HG03139 (cell line): Measurements from ENCODE around the gene CABP4.

ENCODE experiments used
- ATAC-seq: cut with Tn5 transposase; IDR thresholded peaks from one replicate; pipeline ENCODE4 v1.9.1; 2021; ENCODE audit not compliant: unreplicated experiment

Gene CABP4

DNA sequence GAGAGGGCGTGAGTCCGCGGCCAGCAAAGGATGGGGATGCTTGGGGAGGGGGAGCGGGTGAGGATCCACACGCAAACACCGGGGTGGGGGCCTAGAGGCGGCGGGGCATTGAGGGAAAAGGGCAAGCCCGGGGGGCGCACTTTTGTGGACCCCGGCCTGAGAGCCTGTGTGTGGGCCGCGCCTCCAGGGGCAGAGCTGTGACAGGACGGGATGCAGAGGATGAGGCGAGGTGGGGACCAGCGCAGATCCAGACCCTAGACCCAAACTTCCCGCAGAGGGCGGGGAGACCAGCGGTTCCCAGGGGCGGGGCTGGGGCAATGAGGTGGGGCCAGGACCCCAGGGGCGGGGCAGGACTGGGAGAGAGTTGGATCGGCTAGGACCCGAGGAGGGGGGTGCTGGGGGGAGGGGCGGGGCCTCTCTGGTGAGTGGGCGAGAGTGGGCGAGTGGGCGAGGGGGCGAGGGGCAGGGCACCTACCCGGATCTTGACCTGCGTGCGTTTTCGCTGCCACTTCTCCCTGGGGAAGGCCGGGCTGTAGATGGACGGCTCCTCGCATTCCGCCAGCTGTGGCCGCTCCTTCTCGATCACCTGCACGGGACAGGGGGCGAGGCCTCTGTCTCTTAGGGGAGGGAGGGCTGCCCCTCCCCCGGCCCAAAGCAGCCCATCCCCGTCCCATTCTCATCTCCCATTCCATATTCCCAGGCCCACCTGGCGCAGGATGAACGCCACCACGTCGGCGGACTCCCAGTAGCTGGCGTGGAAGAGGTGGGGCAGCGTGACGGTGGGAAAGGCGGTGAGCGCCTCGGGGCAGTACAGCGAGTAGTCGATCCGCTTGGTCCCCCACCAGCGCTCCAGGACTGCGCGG, 39.4 kb downstream of the CABP4 start:
- no peak for ATAC-seq

DNA sequence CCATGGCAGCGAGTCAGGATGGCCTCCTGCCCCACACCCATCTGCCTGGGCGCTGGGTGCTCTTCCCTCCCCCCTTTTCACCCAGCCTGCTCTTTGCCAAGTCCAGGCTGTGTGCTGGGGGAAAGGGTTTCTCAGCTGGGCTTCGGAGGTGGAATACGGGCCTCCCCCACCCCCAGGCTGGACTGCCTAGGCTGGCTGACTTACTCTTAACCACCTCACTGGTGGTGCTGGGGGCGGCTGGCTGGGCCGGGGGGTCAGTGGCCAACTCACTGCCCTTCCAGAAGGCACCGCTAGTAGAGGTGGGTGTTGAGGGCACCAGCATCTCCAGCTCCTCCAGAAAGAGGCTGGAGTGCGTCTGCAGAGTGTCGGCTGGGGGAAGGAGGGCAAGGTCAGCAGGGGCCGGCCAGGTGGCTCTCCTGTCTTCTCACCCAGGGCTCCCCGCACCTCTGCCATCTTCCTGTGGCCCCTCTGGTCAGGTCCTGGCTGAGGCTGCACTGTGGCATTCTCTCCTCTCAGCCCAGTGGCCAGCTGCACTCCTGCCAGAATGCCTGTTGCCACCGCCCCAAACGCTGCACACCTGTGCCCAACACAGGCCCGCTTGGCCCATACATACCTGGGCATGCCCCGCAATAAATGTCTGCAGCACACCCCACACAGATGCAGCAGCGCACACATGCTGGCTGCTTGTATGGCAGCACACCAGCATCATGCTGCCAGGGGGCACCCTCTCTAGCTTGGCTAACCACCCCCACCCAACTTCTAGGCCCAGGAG, 40.3 kb downstream of the CABP4 start:
- no peak for ATAC-seq

DNA sequence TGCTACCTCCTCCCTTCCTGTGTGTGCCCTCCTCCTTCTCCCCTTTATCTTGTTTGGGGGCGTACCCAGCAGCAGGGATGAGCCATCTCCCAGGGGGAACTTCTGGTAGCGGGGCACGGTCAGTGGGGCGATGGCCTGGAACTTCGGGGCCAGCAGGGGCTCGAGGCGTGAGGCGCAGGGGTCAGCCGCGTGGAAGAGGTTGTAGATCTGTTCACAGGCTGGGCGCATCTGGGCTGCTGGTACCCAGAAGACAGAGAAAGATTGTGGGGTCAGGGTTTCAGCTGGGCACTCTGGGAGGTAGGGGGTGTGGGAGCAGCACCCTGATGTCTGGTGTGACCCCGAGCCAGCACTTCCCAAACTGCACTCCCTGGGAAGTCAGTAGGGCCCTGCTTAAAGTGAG, 41.0 kb downstream of the CABP4 start:
- ATAC-seq: no peak

DNA sequence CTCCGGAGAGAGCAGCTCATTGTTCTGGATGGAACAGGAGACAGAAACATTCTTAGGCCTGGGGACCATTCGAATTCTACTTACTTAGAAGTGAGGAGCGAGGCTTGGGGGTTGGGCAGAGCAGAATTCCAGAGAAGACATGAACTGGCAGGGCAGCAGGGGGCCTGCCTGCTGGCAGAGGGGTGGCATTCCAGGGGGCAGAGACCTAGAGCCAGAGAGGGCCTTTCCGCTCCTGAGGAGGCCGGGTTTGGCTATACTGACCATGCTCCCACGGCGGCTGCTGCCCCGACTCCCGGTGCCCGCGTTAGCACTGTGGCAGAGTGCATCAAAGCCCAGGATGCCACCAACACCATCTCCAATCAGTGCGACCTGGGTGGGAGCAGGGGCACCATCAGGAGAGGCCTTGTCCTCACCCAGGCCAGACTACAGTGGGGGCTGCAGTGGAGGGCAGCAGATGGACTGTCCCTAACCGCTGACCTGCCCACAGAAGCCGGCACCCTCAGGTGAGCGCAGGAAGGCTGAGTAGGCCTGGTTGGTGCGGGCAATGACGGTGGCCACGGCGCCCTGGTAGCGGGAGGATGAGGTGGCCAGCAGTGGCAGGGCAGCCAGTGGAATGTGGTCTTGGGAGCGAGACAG, 42.6 kb downstream of the CABP4 start:
- ATAC-seq: no peak

DNA sequence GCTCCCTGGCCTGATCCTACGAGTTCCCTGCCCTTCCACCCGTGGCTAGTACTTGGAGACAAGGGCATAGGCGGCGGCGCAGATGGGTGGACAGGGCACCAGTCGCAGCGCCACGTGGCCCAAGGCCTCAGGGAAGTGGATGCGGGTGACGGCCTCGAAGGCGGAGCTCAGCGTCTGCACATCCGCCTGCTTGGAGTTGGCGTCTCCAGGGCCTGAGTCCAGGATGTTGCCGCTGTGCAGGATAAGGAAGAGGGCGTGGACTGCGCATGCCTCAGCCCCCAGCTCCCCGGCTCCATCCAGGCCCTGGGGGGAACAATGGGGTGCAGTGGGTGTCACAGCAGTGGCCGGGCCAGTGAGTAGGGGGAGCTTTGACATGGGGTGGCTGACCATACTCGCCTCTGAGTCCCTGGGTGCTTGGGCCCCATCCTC, 43.4 kb downstream of the CABP4 start:
- no peak for ATAC-seq

DNA sequence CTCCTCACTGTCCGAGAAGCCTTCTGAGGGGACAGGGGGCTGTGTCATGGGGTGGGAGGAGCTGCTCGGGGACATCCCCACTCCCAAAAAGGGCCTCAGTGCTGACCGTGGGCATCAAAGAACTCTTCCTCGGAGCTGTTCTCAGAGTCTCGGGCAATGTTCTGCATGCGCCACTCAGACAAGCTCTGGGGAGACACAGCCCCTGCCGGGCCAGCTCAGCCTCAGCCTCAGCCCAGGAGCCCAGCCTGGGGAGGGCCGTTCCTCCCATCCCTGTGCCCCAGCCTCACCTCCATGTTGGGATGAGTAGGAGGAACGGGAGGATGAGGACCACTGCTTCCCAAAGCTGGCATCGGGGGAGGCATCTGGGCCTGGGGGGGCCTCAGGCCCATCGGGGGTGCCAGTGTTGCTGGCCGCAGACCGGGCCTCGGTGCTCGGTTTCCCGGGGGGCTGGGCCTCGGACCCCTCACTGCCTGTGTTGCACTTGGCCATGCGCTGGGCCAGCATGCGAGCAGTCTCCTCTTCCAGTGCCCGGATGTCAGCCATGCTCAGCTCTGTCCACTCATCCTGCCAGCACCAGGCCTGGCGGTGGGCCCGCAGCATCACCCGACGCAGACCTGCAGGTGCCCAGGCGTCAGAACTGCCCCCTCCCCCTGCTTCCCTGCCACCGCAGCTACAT, 44.8 kb downstream of the CABP4 start:
- no peak for ATAC-seq

DNA sequence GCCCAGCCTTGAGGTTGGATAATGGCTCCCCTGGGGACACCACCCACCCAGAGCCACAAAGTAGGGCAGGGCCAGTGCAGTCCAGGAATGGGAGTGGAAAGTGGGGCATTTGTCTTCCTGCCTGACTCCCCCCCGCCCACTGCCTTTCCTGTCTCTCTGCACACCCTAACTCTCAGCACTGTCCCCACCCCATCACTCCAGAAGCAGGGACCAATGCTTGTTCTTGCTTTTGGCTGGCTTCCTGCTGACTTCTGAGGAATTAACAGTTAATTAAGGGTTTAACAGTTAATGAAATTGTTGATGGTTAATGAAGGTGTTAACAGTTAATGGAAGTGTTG, 45.3 kb downstream of the CABP4 start:
- ATAC-seq: no peak

DNA sequence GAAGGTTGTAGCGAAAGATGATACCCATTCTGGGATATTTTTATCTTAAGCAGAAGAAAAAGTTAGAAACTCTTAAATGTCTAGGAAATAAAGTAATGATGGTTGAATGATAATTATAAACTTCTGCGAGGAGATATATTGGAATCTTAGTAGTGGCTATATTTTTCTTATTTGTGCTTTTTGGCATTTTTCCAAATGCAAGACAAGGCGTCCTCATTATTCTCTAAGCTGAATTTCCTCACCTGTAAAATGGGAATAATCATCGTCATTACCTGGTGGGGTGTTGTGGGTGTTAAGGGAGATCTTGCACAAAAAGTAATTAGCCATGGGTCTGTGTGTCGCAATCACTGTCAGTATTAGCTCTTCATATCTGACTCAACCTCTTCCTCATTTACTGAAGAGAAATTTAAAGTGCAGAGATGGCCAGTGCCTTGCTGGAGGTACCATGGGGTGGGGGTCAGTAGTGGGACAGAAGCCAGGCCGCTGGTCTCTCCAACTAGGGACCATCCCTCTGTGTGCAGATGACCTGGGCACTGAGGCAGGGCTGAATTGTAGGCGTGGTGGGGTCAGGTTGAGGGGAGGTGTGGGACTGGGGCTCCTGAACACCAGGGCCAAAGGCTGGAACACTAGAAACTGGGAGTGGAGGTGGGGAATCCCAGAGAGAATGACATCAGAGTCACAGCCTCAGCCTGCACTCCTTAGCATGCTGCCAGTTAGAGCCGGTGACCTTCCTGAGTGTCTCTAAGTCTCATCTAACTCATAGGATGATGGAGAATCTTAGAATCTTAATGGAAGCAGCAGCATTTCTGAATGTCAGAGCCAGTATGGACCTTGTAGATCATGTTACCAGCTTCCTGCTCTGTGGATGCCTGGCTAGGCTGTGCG, 45.9 kb downstream of the CABP4 start:
- ATAC-seq: no peak

DNA sequence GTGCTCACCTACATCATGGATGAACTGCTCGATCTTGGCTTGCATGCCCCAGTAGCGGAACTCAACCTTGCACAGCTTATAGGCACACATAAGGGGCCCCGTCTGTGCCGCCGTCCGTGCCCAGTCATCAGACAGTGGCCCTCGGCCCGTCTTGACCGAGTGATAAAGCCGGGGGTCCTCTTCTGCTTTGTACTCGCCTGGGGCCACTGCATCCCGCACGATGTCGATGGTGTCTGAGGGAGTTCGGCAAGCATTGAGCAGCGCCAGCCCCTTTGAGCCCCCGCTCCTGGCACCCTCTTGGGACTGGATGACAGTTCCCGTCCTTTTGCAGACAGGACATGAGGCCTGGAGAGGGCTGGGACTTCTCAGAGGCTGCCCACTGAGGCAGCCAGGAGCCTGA, 46.7 kb downstream of the CABP4 start:
- ATAC-seq: no peak

DNA sequence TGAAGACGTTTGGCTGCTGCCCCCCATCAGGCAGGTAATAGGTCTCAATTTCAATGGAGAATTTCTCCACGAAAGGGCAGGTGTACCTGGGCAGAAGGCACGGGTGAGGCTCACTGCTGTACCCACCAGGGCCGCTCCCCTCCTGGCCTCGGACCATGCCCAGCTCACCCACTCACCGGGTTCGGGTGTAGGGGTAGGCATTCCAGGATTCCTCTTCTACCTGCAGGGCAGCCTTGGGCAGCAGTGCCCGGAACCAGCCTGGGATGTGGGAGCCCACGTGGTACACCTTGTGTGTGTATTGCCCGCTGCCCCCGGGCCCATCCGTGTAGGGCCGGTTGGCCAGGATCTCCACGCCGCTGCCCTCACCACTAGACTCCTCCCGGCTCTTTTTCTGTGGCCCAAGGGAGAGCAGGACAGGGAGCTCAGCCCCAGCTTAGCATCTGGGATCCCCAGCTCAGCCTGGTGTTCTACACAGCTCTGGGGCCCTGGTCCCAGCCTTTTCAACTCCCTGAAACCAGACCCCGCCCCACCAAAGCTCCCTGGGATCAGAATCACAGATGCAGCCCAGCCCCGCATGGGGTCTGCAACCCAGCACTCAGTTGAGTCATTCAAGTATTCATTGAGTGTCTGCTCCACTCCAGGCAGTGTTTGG, 47.3 kb downstream of the CABP4 start:
- ATAC-seq: no peak

DNA sequence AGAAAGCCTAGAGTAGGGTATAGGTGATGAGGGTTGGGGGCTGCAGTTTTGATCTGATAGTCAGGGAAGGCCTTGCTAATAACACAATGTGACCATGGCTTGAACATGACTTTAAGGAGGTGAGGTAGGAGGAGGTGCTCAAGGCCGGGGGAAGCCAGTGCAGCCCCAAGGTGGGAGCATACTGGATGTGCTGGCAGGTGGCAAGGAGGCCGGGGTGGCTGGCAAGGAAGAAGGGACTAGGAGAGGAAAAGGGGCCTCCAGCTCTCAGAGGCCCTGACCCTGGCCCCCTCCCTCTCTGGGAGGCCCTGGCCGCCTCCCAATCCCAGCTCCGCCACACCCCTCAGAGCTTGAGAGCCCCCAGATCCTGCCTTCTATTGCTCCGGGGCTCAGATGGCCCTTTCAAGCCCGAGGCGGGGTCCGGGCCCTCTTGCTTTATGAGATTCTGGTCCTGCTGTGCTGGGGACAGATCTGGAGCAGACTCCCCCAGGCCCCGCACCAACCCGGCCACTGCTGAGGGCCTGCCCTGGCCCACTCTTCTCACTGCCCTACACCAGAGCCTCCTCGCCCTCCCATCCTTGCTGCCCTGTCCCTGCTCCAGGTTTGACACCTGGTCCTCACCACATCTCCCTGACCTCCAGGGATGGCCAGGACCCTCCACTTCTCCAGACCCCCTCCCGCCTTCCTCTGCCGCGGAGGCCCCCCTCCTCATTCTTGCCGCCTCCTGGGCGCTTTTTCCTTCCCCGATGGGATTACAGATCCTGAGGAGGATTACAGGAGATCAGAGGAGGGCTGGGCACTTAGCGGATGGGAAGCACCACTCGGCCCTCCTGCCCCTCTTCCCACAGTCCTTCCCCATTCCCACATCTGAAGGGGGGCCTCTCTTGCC, 48.2 kb downstream of the CABP4 start:
- ATAC-seq: no peak

DNA sequence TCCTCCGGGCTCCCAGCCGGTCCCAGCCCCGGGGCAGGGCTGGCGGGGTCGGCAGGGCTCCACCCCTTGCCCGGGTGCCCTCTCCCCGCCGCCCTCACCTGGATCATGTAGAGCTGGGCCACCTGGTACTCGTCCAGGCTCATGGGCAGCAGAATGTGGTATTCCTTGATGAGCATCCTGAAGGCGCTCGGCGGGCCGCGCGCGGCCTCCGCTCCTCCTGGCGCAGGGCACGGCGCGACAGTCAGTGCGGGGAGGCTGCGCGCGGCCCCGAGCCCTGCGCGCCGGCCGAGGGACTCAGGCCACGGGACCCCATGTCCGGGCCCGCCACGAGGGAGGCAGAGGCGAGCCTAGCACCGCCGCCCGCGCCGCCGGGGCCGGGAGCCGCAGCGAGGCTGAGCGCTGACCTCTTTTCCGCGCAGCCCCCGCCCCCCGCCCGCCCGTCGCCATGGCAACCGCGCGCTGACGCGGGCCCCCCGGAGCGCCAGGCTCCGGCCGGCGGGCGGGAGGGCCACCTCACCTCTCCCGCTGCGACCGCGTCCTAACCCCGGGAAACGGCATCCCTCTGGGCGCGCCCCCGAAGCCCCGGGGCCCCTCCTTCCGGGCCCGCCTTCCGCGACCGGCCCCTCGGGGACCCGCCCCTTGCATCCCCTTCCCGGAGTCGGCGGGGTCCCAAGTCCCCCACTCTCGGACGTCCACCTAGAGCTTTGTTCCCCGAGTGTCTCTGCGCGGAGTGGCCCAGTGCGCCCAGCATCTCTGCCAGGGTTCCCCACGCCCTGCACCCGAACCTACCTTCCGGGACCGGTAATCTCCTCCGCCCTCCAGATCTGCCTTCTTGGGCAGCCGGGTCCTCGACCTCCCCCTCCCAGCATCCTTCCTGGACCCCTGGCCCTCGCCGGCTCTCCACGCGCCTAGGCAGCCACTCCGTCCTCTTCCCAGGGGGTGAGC, 49.1 kb downstream of the CABP4 start:
- ATAC-seq: no peak

DNA sequence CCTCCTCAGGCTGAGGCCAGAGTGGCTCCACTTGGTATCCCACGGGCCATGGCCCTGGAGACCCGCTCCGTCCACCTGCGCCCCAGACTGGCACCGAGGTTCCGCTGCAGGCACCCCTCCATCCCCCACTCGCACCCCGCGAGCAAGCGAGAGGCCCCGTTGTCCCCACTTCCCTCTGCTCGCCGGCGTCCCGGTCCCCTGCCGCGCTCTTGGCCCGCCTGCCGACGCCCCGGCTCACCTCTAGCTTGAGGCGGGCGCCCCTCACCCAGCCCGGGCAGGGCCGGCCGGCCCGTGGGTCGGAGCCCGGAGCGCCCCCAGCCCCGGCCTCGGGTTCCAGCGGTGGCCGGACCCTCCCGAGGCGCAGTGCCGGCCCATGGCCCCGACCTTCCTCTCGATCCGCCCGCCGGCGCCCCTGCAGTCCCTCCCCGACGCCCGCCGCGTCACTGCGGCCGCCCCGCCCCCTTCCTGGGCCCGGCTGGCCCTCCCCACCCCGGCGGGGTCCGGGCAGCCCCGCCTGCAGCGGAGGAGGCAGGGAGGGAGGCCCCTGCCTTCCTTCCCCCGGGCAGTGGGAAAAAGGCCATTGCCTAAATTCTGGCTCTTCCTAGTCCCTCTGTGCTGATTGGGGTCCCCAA, 49.9 kb downstream of the CABP4 start, which contains the start of gene PITPNM1:
PITPNM1 (minus strand) TSS at position 414 of the 632 bp plus-strand sequence. CDS start 1,183 bp downstream, outside the sequence.
- ATAC-seq: no peak

DNA sequence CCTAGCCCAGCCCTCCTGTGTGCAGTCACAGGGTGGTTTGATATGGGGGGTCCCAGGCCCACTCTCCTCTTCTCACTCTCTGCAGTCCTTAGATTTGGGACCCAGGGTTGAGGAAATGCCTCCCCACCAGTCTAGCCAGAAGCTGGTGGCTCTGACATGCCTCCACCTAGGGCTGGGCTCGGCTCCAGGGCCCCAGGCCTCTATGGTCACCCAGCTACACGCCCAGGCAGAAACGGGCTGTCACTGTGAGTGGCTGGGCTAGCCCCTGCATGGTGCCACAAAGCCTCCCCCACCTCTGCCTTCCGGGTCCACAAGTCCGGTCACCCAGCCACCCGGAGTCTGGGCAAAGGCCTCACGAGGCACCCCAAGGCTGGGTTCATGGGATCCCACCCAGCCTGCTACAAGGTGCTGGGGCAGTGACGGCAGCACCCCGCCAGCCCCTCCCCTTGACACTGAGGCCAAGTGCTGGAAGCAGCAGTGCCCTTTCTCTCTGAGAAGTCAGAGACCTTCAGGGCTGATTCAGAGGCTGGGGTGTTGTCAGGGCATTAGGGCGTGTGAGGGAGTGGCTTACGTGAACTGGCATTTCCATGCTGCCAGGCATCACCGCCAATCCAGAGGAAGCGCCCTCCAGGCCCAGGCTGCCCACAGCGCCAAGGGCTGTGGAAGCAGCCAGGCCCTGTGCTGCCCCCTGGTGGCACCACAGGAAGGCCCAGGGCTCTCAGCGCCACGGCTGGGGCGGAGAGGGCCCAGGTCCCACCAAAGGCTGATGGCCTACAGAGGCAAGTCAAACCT, 50.6 kb downstream of the CABP4 start:
- ATAC-seq: no peak

DNA sequence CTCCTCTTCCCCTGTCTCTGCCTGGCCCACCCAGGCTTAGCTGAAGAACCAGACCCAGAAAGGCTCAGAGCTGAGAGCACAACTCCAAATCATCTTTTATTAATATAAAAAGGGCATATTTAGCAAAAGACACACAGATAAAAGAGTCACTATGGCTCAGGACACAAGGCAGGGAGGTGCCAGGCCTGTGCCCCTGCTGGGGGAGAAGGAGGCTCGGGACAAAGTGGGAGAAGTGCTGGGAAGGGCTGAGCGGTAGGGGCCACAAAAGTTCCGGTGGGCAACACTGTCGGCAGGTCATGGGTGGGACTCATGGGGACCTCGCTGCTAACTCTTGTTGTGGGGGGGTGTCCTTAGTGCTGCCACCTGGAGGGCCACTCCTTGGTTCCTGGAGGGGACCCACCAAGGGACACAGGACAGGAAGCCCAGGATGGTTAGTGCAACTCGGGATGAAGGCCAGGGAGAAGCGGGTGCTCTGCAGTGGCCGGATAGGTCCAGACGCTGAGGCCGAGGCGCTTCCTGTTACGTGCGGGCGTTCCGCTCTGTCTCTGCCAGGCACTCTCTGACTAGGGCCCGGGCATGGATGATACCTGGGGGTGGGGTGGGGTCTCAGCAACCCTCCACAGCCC, 51.4 kb downstream of the CABP4 start:
- ATAC-seq: no peak
